Endodermal cell (in vitro differentiated cells): ENCODE data around the gene VAV3. TPM values are rescaled to one million over a fixed set of nuclear protein-coding genes. Genes with fewer than 3 reads are reported as not detected.

Experiments
- DNase-seq: peaks from one replicate; pipeline ENCODE4 v3.0.0-alpha.2; 2017
- H3K27ac ChIP-seq: 2 replicates; pipeline ENCODE4 v1.5.1; 2013; ENCODE audit warnings: mild to moderate bottlenecking, low read depth, low read length, moderate library complexity
- H3K27me3 ChIP-seq: 2 replicates; pipeline ENCODE4 v1.6.1; 2013; ENCODE audit warnings: mild to moderate bottlenecking, low read length, moderate library complexity; ENCODE audit not compliant: insufficient read depth, control insufficient read depth, poor library complexity, severe bottlenecking
- H3K36me3 ChIP-seq: 2 replicates; pipeline ENCODE4 v1.7.0; 2013; ENCODE audit warnings: mild to moderate bottlenecking, low read length, moderate library complexity; ENCODE audit not compliant: control insufficient read depth, insufficient read depth
- H3K4me1 ChIP-seq: one replicate; pipeline ENCODE4 v1.7.0; 2013; ENCODE audit warnings: low read length; ENCODE audit not compliant: control insufficient read depth, insufficient read depth
- H3K4me3 ChIP-seq: 2 replicates; pipeline ENCODE4 v1.5.1; 2013; ENCODE audit warnings: mild to moderate bottlenecking, low read length, moderate library complexity
- H3K9ac ChIP-seq: 2 replicates; pipeline ENCODE4 v1.6.1; 2013; ENCODE audit warnings: mild to moderate bottlenecking, low read length, moderate library complexity; ENCODE audit not compliant: poor library complexity, severe bottlenecking; ENCODE audit errors: extremely low read depth
- H3K9me3 ChIP-seq: 2 replicates; pipeline ENCODE4 v1.6.1; 2013; ENCODE audit warnings: mild to moderate bottlenecking, low read length, moderate library complexity; ENCODE audit not compliant: control insufficient read depth
- H3K27ac Mint-ChIP-seq: 2 replicates; pipeline ENCODE4 v1.8.0; 2020; ENCODE audit warnings: mixed read lengths
- H3K27me3 Mint-ChIP-seq: 2 replicates; pipeline ENCODE4 v1.8.0; 2021; ENCODE audit warnings: mild to moderate bottlenecking, mixed read lengths; ENCODE audit not compliant: insufficient read depth
- H3K36me3 Mint-ChIP-seq: 2 replicates; pipeline ENCODE4 v1.8.0; 2020; ENCODE audit warnings: low read depth, mixed read lengths
- H3K4me1 Mint-ChIP-seq: 2 replicates; pipeline ENCODE4 v1.8.0; 2020; ENCODE audit warnings: mixed read lengths
- H3K4me3 Mint-ChIP-seq: 2 replicates; pipeline ENCODE4 v1.8.0; 2020; ENCODE audit warnings: mild to moderate bottlenecking, moderate library complexity, mixed read lengths
- H3K9me3 Mint-ChIP-seq: 2 replicates; pipeline ENCODE4 v1.8.0; 2020; ENCODE audit warnings: mild to moderate bottlenecking, mixed read lengths
- WGBS, 2 experiments: methylation state at CpG; one replicate each; pipeline versions ENCODE4 v1.1.5 to v1.1.7; 2013; ENCODE audit warnings: missing lambda C conversion rate in 2 of 2, mixed read lengths in 1 of 2; ENCODE audit not compliant: insufficient coverage in 1 of 2, insufficient read length in 1 of 2; 5-methylcytosine and 5-hydroxymethylcytosine counted together
- total RNA-seq, 2 donors: library from RNA; stranded (reverse); fragmentation: NEBNext Ultra II Directional in 1 of 2; extraction: Animal tissue kit (Norgen Biotek cat#: 25700) in 1 of 2; gene quantifications; 2 replicates in 1 of 2; 3 replicates in 1 of 2; pipeline ENCODE4 v1.2.1, GENCODE V29; 2021
- TF ChIP-seq, protein P1 (sequence below): fragments of 200-600 bp; sonication (generic); conservative IDR thresholded peaks from 2 replicates; pipeline ENCODE4 v1.5.0; 2021; ENCODE audit warnings: antibody characterized with exemption, mild to moderate bottlenecking

VAV3 gene
- total RNA-seq, 2 donors from 2014 or later = 6.9 to 9.6 TPM

DNA sequence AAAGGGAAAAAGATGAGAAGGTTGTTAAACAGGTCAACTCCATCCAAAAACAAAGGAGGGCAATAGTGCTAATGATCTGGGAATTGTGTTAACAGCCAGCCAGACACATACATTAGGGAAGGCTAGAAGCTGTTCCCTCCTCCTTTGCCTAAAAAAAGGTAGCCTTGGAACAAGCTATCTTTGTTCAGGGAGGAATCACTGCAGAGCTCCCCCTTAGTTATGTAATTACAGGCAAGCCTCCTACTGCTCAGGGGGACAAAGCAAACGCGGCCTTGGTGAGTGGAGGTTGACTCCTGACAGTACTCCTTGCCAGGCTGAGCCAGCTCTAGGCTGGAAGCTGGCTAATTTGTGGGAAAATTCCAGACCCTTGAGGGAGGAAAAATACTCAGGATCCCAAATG is 97.6 kb downstream of the VAV3 start:
- peaks cover 10% of the 10 kb centered on the region for H3K9me3 Mint-ChIP-seq
- Histone ChIP-seq H3K27ac (peak overlapping the region; percentile 41), H3K36me3 (no peaks in the 10 kb centered on the region), H3K9me3 (no peaks in the 10 kb centered on the region), H3K4me1 (peaks cover 8% of the 10 kb centered on the region), H3K4me3 (no peak overlapping the region), H3K27me3 (no peaks in the 10 kb centered on the region), H3K9ac (no peak overlapping the region)
- H3K4me3 Mint-ChIP-seq = no peak overlapping the region
- peaks cover 52% of the 10 kb centered on the region for H3K4me1 Mint-ChIP-seq
- peak overlapping the region; percentile 78 for H3K27ac Mint-ChIP-seq
- WGBS, 2 experiments = 6 to 14% methylated on average over 2 of the region's 2 CpGs
- no peaks in the 10 kb centered on the region for H3K27me3 Mint-ChIP-seq
- DNase-seq = peak; percentile 88
- H3K36me3 Mint-ChIP-seq = peaks cover 11% of the 10 kb centered on the region
- TF ChIP-seq, protein P1, sequence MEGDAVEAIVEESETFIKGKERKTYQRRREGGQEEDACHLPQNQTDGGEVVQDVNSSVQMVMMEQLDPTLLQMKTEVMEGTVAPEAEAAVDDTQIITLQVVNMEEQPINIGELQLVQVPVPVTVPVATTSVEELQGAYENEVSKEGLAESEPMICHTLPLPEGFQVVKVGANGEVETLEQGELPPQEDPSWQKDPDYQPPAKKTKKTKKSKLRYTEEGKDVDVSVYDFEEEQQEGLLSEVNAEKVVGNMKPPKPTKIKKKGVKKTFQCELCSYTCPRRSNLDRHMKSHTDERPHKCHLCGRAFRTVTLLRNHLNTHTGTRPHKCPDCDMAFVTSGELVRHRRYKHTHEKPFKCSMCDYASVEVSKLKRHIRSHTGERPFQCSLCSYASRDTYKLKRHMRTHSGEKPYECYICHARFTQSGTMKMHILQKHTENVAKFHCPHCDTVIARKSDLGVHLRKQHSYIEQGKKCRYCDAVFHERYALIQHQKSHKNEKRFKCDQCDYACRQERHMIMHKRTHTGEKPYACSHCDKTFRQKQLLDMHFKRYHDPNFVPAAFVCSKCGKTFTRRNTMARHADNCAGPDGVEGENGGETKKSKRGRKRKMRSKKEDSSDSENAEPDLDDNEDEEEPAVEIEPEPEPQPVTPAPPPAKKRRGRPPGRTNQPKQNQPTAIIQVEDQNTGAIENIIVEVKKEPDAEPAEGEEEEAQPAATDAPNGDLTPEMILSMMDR = no peak

DNA sequence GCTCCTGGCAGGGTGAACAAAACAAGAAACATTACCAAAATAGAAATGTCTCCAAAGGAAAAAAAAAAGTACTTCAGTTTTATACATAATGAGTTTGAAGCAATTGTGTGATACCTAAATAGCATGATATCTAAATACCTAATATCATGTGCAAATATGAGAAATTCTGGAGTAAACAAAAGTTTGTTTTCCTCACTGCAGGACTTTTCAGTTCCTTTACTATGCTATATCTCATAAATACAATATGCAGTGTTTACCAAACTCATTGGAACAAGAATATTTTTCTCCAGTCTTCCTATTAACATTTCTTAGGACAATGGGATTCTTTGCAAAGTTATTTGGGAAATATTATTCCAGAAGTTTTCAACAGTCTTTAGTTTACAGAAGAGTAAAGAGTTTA is 98.1 kb downstream of the VAV3 start:
- Mint-ChIP-seq H3K9me3 (peaks cover 14% of the 10 kb centered on the region), H3K27ac (peak overlapping the region; percentile 65)
- no peak overlapping the region for H3K27ac ChIP-seq

DNA sequence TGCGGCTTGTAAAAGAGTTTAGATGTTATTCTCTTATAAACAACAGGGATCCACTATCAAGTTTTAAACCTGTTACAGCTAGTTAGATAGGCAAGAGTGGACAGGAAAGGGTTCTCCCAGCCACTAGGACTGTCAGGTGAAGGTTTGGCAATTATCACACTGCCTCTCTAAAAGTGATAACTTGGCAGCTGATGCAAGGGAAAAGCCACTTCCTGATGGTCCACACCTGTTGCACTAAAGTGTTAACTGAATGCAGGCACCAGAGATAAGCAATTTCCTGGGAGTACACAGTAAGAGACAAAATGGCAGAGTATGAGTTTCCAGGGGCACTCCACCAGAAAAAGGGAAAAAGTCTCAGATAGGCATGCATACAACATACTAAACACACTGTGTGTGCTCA is 99.4 kb downstream of the VAV3 start:
- DNase-seq = peak; percentile 63
- no peaks in the 10 kb centered on the region for H3K36me3 ChIP-seq
- H3K4me3 Mint-ChIP-seq = no peak overlapping the region
- H3K27ac Mint-ChIP-seq = peak overlapping the region; percentile 7
- no peaks in the 10 kb centered on the region for H3K27me3 ChIP-seq
- peaks cover 10% of the 10 kb centered on the region for H3K36me3 Mint-ChIP-seq
- H3K9ac ChIP-seq = no peak overlapping the region
- H3K9me3 ChIP-seq = no peaks in the 10 kb centered on the region
- WGBS, 2 experiments = 80 to 90% methylated on average over 1 of the region's 1 CpG
- H3K27ac ChIP-seq = no peak overlapping the region
- H3K9me3 Mint-ChIP-seq = peaks cover 15% of the 10 kb centered on the region
- TF ChIP-seq, protein P1 = no peak
- H3K27me3 Mint-ChIP-seq = no peaks in the 10 kb centered on the region
- H3K4me3 ChIP-seq = no peak overlapping the region
- H3K4me1 Mint-ChIP-seq = peaks cover 54% of the 10 kb centered on the region
- H3K4me1 ChIP-seq = peaks cover 8% of the 10 kb centered on the region

More for the DNA sequence above, 98.1 kb downstream of the VAV3 start:
- Histone ChIP-seq H3K9ac (no peak overlapping the region), H3K4me3 (no peak overlapping the region), H3K36me3 (no peaks in the 10 kb centered on the region), H3K9me3 (no peaks in the 10 kb centered on the region), H3K27me3 (no peaks in the 10 kb centered on the region), H3K4me1 (peaks cover 8% of the 10 kb centered on the region)
- H3K36me3 Mint-ChIP-seq = peaks cover 11% of the 10 kb centered on the region
- H3K4me3 Mint-ChIP-seq = no peak overlapping the region
- TF ChIP-seq, protein P1 = no peak
- DNase-seq = no peak
- peaks cover 57% of the 10 kb centered on the region for H3K4me1 Mint-ChIP-seq
- H3K27me3 Mint-ChIP-seq = no peaks in the 10 kb centered on the region
